HG03571 (cell line): ENCODE results near the gene EGFL8.
"Not testable (repeated sequence)": the region's sequence is repeated elsewhere in the genome, so short reads cannot be mapped to it uniquely, and the experiment has no call there.

Experiments
- ATAC-seq: cut with Tn5 transposase; IDR thresholded peaks from one replicate; pipeline ENCODE4 v1.9.1; 2021; ENCODE audit not compliant: unreplicated experiment

Gene EGFL8

DNA sequence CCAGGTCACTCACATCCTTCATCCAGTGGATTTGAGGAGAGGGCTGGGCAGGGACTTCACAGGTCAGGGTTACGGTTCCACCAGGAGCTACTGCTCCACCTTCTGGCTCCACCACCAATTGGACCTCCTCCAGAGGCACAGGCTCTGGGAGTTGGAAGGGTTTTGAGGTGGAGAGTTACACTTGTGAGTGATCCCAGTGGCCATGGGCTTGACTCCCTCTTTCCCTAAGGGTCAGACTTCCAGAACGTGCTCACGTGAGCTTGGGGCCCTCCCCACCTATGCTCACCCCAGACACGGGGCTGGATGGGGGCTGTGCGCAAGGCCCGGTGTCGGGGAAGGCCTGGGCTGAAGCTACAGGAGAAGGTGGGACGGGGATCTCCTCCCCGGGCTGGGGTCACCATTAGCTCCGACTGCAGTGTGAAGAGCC lies 18.2 kb downstream of the EGFL8 start:
- ATAC-seq = no peak

DNA sequence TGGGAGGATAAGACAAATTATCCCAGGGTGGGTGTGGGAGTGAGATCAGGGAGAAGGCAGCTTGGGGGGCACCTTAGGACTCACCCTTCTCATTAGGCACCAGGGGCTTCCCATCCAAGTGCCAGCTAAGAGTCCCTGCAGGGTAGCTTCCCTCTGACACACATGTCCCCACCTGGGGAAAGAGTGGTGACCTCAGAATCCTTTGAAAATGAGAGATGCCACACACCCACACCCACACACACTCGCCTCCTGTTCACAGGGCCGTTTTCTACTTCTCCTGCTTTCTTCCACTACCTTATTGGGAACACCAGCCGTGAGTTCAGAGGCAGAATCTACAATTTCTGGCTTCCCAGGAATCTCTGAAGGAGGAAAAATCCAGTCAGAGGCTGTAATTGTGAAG lies 18.6 kb downstream of the EGFL8 start:
- no peak for ATAC-seq

GRCh38 chr6:32183483-32184083 lies 19.2 kb downstream of the EGFL8 start:
- ATAC-seq = no peak

GRCh38 chr6:32184084-32184640 lies 19.8 kb downstream of the EGFL8 start, which contains the start of gene AGER:
TSS of gene AGER (minus strand) at chr6:32184253. CDS start at chr6:32184222, 31 bp downstream.
- no peak for ATAC-seq

GRCh38 chr6:32185681-32186131 lies 21.3 kb downstream of the EGFL8 start:
- ATAC-seq = not testable (repeated sequence)

DNA sequence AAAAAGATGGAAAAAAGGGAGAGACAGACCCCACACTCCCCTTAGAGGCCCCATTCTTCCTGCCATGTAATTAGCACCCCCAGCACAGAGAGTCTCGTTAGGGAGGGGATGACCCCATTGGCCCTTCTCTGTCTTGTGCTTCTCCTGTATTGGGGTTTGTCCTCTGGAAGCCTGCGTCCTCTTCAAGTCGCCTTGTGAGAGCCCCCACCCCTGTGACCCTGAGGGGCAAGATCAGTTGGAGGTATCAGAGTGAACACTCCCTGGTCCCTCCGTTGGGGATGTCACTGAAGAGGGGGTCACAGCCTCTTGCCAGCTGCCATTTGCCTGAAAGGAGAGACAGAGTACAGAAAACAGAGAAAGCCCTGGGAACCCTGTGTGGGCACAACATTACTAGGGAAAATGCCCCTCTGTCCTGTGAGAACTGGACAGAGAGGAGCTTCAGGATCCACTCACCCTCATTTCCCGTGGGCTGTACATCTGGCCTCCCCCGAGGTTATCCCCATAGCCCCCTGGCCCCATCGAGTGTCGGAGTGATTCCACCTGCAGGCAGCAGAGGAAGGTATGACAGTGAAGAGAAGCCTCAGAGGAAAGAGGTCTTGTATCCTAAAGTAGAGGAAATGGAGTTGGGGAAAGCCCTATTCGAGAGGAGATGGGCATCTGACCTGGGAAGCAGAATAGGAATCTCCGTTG lies 21.9 kb downstream of the EGFL8 start:
- ATAC-seq = not testable (repeated sequence)

DNA sequence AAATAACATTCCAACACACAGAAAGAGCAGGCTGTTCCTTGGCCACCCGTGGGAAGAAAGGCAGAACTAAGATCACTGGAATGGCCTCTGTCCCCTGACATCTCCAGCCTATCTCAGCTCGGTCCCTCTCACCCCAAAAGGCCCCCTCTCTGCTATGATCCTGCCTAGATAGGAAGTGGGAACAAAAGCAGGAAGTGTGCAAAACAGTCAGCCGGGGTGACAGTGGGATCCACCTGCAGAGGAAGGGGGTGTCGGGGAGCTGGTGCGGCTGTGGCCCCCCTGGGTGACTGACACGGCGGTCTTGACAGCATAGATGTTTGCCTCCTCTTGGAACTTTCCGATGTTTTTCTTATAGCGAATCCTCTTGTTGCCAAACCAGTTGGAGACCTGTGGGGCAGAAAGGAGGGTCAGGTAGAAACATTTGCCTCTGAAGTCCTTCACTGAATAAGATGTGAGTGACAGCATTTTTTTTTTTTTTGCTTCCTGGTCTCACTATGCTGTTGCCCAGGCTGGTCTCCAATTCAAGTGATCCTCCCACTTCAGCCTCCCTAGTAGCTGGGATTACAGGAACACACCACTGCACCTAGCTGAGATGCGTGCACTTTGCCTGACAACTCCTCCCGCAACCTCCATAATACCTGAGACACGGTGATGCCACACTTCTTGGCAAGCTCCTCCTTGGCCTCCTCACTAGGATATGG lies 22.8 kb downstream of the EGFL8 start:
- no peak for ATAC-seq

- not testable (repeated sequence) for ATAC-seq
These were observed 23.5 kb downstream of the EGFL8 start for GRCh38 chr6:32187725-32188380.

- ATAC-seq = no peak
These were observed 24.1 kb downstream of the EGFL8 start for GRCh38 chr6:32188381-32189068.

- no peak for ATAC-seq
These were observed 24.8 kb downstream of the EGFL8 start for GRCh38 chr6:32189069-32189741.

DNA sequence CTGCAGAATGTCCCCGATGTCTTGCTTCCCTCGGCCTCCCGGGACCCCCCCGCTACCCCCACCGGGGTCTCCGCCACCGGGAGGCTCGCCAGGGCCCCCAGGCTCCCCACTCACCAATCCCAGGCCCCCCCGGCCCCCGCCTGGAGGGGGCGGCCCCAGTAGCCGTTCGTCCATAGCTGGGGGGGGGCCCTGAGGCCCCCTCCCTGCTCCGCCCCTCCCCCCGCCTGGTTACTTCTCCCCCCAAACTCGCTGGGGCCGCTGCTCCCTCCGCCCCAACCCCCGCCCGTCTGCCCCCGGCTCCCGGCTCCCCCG lies 25.3 kb downstream of the EGFL8 start:
- ATAC-seq = no peak

DNA sequence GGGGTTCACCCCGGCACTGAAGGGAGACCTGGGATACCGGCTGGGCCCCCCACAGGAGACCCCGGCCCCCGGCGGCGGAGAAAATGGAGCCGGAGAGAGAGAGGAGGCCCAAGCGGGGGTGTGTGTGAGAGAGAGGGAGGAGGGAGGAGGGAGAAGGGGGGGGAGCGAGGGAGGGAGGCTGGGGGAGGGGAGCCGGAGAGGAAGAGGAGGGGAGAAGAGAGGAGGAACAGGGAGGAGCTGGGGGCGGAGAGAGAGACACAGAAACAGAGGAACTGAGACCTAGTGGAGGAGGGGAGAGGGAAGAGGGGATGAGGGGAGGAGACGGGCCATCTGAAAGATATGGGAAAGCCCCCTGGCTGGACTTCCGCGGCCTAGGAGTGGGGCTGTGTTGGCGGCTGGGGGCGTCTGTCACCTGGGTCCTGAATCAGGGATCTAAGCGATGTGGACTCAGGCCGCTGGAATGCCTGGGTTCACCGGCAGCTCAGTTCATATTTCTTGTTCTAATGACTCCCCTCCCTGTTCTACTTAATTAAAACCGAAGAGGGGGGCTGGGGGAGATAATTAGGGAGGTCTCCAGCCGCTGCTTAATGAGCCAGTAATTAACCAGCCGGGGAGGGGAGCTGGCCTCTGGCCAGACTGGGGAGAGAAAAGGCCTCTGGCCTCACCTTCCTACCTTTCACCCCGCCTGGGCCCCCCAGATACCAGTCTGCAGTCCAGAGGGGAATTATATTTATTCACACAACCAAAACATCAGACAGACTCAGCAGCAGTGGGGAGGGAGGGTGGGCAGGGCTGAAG lies 25.9 kb downstream of the EGFL8 start, which contains the start of gene PBX2:
Gene PBX2 (minus strand): TSS at position 149 of the 798 bp plus-strand sequence. CDS start 287 bp downstream, outside the sequence.
- ATAC-seq = peak; percentile 38

GRCh38 chr6:32190911-32191677 lies 26.7 kb downstream of the EGFL8 start:
- no peak for ATAC-seq

GRCh38 chr6:32191696-32192607 lies 27.6 kb downstream of the EGFL8 start:
- no peak for ATAC-seq

- ATAC-seq = no peak
These were observed 28.2 kb downstream of the EGFL8 start, which contains the start of gene GPSM3 for GRCh38 chr6:32192608-32193039. TSS of gene GPSM3 (minus strand) at chr6:32192643. CDS start at chr6:32192513, 130 bp downstream.

DNA sequence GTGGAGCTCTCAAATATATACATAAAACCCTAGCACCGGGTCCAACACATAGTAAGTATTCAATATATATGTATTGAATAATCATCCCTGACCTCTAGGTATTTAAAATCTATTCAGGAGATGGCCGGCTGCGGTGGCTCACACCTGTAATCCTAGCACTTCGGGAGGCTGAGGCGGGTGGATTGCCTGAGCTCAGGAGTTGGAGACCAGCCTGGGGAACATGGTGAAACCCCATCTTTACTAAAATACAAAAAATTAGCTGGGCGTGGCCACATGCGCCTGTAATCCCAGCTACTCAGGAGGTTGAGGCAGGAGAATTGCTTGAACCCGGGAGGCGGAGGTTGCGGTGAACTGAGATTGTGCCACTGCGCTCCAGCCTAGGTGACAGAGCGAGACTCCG lies 28.7 kb downstream of the EGFL8 start:
- not testable (repeated sequence) for ATAC-seq

GRCh38 chr6:32194388-32194787 lies 30.0 kb downstream of the EGFL8 start:
- ATAC-seq = no peak
